ENCODE data around the gene ZFP36L1.

The ZFP36L1 gene

GRCh38 chr14:68797121-68797670, 4.3 kb upstream of the ZFP36L1 start:
- Histone ChIP-seq H3K4me3 (ENCODE audit: control insufficient read depth in 1 of 7, extremely low read depth in 1 of 7, insufficient read depth in 4 of 7, low read depth in 2 of 7, low read length in 6 of 7) (no peak overlapping the region), H3K9me3 (ENCODE audit: control extremely low read depth in 1 of 5, control insufficient read depth in 4 of 5, insufficient read depth in 2 of 5, low read depth in 1 of 5, low read length in 4 of 5) (peaks cover 0 to 12% (median 2%) of the 10 kb centered on the region in 5 experiments), H3K27me3 (replicated peaks in 2 of 5; ENCODE audit: control insufficient read depth in 4 of 5, insufficient read depth in 5 of 5, low read length in 4 of 5) (no peaks in the 10 kb centered on the region), H3K27ac (ENCODE audit: insufficient read depth in 1 of 2, low read depth in 1 of 2, low read length in 2 of 2, poor library complexity in 1 of 2, severe bottlenecking in 2 of 2) (peak overlapping the region in 1 of 2 experiments; percentile 98), H3K4me1 (ENCODE audit: control extremely low read depth in 1 of 4, control insufficient read depth in 4 of 4, insufficient read depth in 4 of 4, low read length in 3 of 4) (peaks cover 4 to 43% (median 36%) of the 10 kb centered on the region in 4 experiments), H3K36me3 (ENCODE audit: control insufficient read depth in 4 of 4, insufficient read depth in 4 of 4, low read length in 3 of 4) (no peaks in the 10 kb centered on the region)
- WGBS (ENCODE audit: insufficient coverage) = 89% methylated on average over 6 of the region's 7 CpGs
- CTCF ChIA-PET = interaction anchor here (0.9 to 5.2 kb wide), 4 partner anchors 8 to 541 kb away, joined by 3 to 41 read pairs (median 3); no protein-coding TSS in a partner anchor
- no peak for DNase-seq
- POLR2A ChIA-PET = interaction anchor here (0.9 to 3.0 kb wide), 2 partner anchors 10 to 18 kb away, joined by 3 to 26 read pairs; no protein-coding TSS in a partner anchor

- POLR2A ChIA-PET = interaction anchor here (0.9 to 3.0 kb wide), 3 partner anchors 10 to 21 kb away, joined by 3 to 26 read pairs (median 4); no protein-coding TSS in a partner anchor
- no peak for DNase-seq
- Histone ChIP-seq H3K4me3 (ENCODE audit: control insufficient read depth in 1 of 7, extremely low read depth in 1 of 7, insufficient read depth in 4 of 7, low read depth in 2 of 7, low read length in 6 of 7) (peak overlapping the region; percentile 23 to 98 (median 66)), H3K4me1 (ENCODE audit: control extremely low read depth in 1 of 4, control insufficient read depth in 4 of 4, insufficient read depth in 4 of 4, low read length in 3 of 4) (peaks cover 7 to 47% (median 40%) of the 10 kb centered on the region in 4 experiments), H3K9me3 (ENCODE audit: control extremely low read depth in 1 of 5, control insufficient read depth in 4 of 5, insufficient read depth in 2 of 5, low read depth in 1 of 5, low read length in 4 of 5) (peaks cover 0 to 6% (median 0%) of the 10 kb centered on the region in 5 experiments), H3K27me3 (replicated peaks in 2 of 5; ENCODE audit: control insufficient read depth in 4 of 5, insufficient read depth in 5 of 5, low read length in 4 of 5) (no peaks in the 10 kb centered on the region), H3K27ac (ENCODE audit: insufficient read depth in 1 of 2, low read depth in 1 of 2, low read length in 2 of 2, poor library complexity in 1 of 2, severe bottlenecking in 2 of 2) (peak overlapping the region; percentile 96 to 98), H3K36me3 (ENCODE audit: control insufficient read depth in 4 of 4, insufficient read depth in 4 of 4, low read length in 3 of 4) (no peaks in the 10 kb centered on the region)
- CTCF ChIA-PET = interaction anchor here (0.9 to 5.2 kb wide), 7 partner anchors 8 to 547 kb away, joined by 3 to 41 read pairs (median 3); no protein-coding TSS in a partner anchor
- WGBS (ENCODE audit: insufficient coverage) = 44% methylated on average over 2 of the region's 5 CpGs
These were observed 3.7 kb upstream of the ZFP36L1 start for GRCh38 chr14:68796418-68797101.

GRCh38 chr14:68795597-68796417, 2.9 kb upstream of the ZFP36L1 start:
- H3K9me3 ChIP-seq (ENCODE audit: control extremely low read depth in 1 of 5, control insufficient read depth in 4 of 5, insufficient read depth in 2 of 5, low read depth in 1 of 5, low read length in 4 of 5) = no peaks in the 10 kb centered on the region
- peak overlapping the region; percentile 23 to 98 (median 66) for H3K4me3 ChIP-seq (ENCODE audit: control insufficient read depth in 1 of 7, extremely low read depth in 1 of 7, insufficient read depth in 4 of 7, low read depth in 2 of 7, low read length in 6 of 7)
- ChIA-PET POLR2A (interaction anchor here (0.6 to 3.0 kb wide), 6 partner anchors 11 to 913 kb away, joined by 3 to 26 read pairs (median 3); no protein-coding TSS in a partner anchor), CTCF (interaction anchor here (1.1 to 5.2 kb wide), 8 partner anchors 9 to 547 kb away, joined by 3 to 41 read pairs (median 3); no protein-coding TSS in a partner anchor)
- no peaks in the 10 kb centered on the region for H3K36me3 ChIP-seq (ENCODE audit: control insufficient read depth in 4 of 4, insufficient read depth in 4 of 4, low read length in 3 of 4)
- peak overlapping the region; percentile 96 to 98 for H3K27ac ChIP-seq (ENCODE audit: insufficient read depth in 1 of 2, low read depth in 1 of 2, low read length in 2 of 2, poor library complexity in 1 of 2, severe bottlenecking in 2 of 2)
- DNase-seq = peak; percentile 82 to 96 (median 94)
- peaks cover 7 to 54% (median 48%) of the 10 kb centered on the region in 4 experiments for H3K4me1 ChIP-seq (ENCODE audit: control extremely low read depth in 1 of 4, control insufficient read depth in 4 of 4, insufficient read depth in 4 of 4, low read length in 3 of 4)
- H3K27me3 ChIP-seq (replicated peaks in 2 of 5; ENCODE audit: control insufficient read depth in 4 of 5, insufficient read depth in 5 of 5, low read length in 4 of 5) = no peaks in the 10 kb centered on the region
- under 1% methylated on average over 57 of the region's 70 CpGs for WGBS (ENCODE audit: insufficient coverage)

GRCh38 chr14:68794851-68795596, 2.2 kb upstream of the ZFP36L1 start:
- 1% methylated on average over 16 of the region's 36 CpGs for WGBS (ENCODE audit: insufficient coverage)
- CTCF ChIA-PET = interaction anchor here (1.1 to 5.2 kb wide), 5 partner anchors 14 to 546 kb away, joined by 3 to 41 read pairs (median 3); no protein-coding TSS in a partner anchor
- no peaks in the 10 kb centered on the region for H3K9me3 ChIP-seq (ENCODE audit: control extremely low read depth in 1 of 5, control insufficient read depth in 4 of 5, insufficient read depth in 2 of 5, low read depth in 1 of 5, low read length in 4 of 5)
- POLR2A ChIA-PET = interaction anchor here (1.0 to 3.0 kb wide), 2 partner anchors 20 to 912 kb away, joined by 3 to 26 read pairs; no protein-coding TSS in a partner anchor
- peaks cover 7 to 60% (median 52%) of the 10 kb centered on the region in 4 experiments for H3K4me1 ChIP-seq (ENCODE audit: control extremely low read depth in 1 of 4, control insufficient read depth in 4 of 4, insufficient read depth in 4 of 4, low read length in 3 of 4)
- no peaks in the 10 kb centered on the region for H3K27me3 ChIP-seq (replicated peaks in 2 of 5; ENCODE audit: control insufficient read depth in 4 of 5, insufficient read depth in 5 of 5, low read length in 4 of 5)
- H3K4me3 ChIP-seq (ENCODE audit: control insufficient read depth in 1 of 7, extremely low read depth in 1 of 7, insufficient read depth in 4 of 7, low read depth in 2 of 7, low read length in 6 of 7) = peak overlapping the region; percentile 23 to 98 (median 84)
- peak in 2 of 3 donors; percentile 56 to 64 for DNase-seq
- peak overlapping the region; percentile 96 to 98 for H3K27ac ChIP-seq (ENCODE audit: insufficient read depth in 1 of 2, low read depth in 1 of 2, low read length in 2 of 2, poor library complexity in 1 of 2, severe bottlenecking in 2 of 2)
- peaks cover 0 to 4% (median 3%) of the 10 kb centered on the region in 4 experiments for H3K36me3 ChIP-seq (ENCODE audit: control insufficient read depth in 4 of 4, insufficient read depth in 4 of 4, low read length in 3 of 4)

- peaks cover 2 to 11% (median 9%) of the 10 kb centered on the region in 4 experiments for H3K36me3 ChIP-seq (ENCODE audit: control insufficient read depth in 4 of 4, insufficient read depth in 4 of 4, low read length in 3 of 4)
- peak overlapping the region in 6 of 7 experiments; percentile 79 to 98 (median 88) for H3K4me3 ChIP-seq (ENCODE audit: control insufficient read depth in 1 of 7, extremely low read depth in 1 of 7, insufficient read depth in 4 of 7, low read depth in 2 of 7, low read length in 6 of 7)
- no peaks in the 10 kb centered on the region for H3K27me3 ChIP-seq (replicated peaks in 2 of 5; ENCODE audit: control insufficient read depth in 4 of 5, insufficient read depth in 5 of 5, low read length in 4 of 5)
- POLR2A ChIA-PET = interaction anchor here (3.0 kb wide), 1 partner anchor 21 kb away, joined by 26 read pairs; no protein-coding TSS in a partner anchor
- H3K27ac ChIP-seq (ENCODE audit: insufficient read depth in 1 of 2, low read depth in 1 of 2, low read length in 2 of 2, poor library complexity in 1 of 2, severe bottlenecking in 2 of 2) = peak overlapping the region; percentile 96 to 98
- CTCF ChIA-PET = interaction anchor here (2.2 to 5.2 kb wide), 2 partner anchors 21 to 25 kb away, joined by 9 to 41 read pairs; no protein-coding TSS in a partner anchor
- H3K9me3 ChIP-seq (ENCODE audit: control extremely low read depth in 1 of 5, control insufficient read depth in 4 of 5, insufficient read depth in 2 of 5, low read depth in 1 of 5, low read length in 4 of 5) = no peaks in the 10 kb centered on the region
- H3K4me1 ChIP-seq (ENCODE audit: control extremely low read depth in 1 of 4, control insufficient read depth in 4 of 4, insufficient read depth in 4 of 4, low read length in 3 of 4) = peaks cover 7 to 66% (median 59%) of the 10 kb centered on the region in 4 experiments
- DNase-seq = peak; percentile 63 to 89 (median 84)
- WGBS (ENCODE audit: insufficient coverage) = 1% methylated on average over 29 of the region's 41 CpGs
These were observed 1.4 kb upstream of the ZFP36L1 start for GRCh38 chr14:68794130-68794850.
